Adipose tissue (tissue), 3 donors: ENCODE measurements around the gene CALML6. TPM values are rescaled to one million over a fixed set of nuclear protein-coding genes. Genes with fewer than 3 reads are reported as not detected.

ENCODE experiments used
- polyA plus RNA-seq, 3 donors: library from polyadenylated mRNA; stranded (reverse); fragments of 200-250 nt; gene quantifications; one replicate each; pipeline ENCODE4 v1.2.3, GENCODE V29; 2013
- donor health status: healthy with polysubstance abuse.
- donor health status: Bipolar disorder and iron deficiency.
- donor health status: healthy.

The CALML6 gene
- polyA plus RNA-seq, 3 donors = 0.48 to 2.7 (median 0.62) TPM

Other genes with a start within 250 kb of the CALML6 start
- gene SLC35E2B, start 222.5 kb upstream of the CALML6 start, polyA plus RNA-seq = 10 to 100 TPM; 15.1 to 19.5 (median 18.5) TPM
- gene CDK11A, start 190.9 kb upstream of the CALML6 start, polyA plus RNA-seq = 10 to 100 TPM; 10.5 to 52.6 (median 21.5) TPM
- gene NADK, start 136.8 kb upstream of the CALML6 start, polyA plus RNA-seq = 100 to 1,000 TPM in 1 of 3 donors, 10 to 100 TPM in 2; 33.2 to 131 (median 73.2) TPM
- gene GNB1, start 24.2 kb upstream of the CALML6 start, polyA plus RNA-seq = 100 to 1,000 TPM in 2 of 3 donors, 10 to 100 TPM in 1; 67.2 to 180 (median 148) TPM
- gene TMEM52, start 4.0 kb downstream of the CALML6 start, polyA plus RNA-seq = 100 to 1,000 TPM in 1 of 3 donors, 1 to 10 TPM in 2; 1.5 to 182 (median 5.6) TPM
- gene CFAP74, start 88.5 kb downstream of the CALML6 start, polyA plus RNA-seq = under 1 TPM; 0.02 to 0.24 (median 0.22) TPM
- under 1 TPM in 2 of 3 donors, not detected in 1; 0.28 to 0.30 TPM for gene GABRD, start 104.1 kb downstream of the CALML6 start, polyA plus RNA-seq
- gene PRKCZ, start 135.2 kb downstream of the CALML6 start, polyA plus RNA-seq = 10 to 100 TPM in 1 of 3 donors, 1 to 10 TPM in 2; 2.4 to 12.0 (median 4.3) TPM